ENCODE data around the gene THSD4.

DNA sequence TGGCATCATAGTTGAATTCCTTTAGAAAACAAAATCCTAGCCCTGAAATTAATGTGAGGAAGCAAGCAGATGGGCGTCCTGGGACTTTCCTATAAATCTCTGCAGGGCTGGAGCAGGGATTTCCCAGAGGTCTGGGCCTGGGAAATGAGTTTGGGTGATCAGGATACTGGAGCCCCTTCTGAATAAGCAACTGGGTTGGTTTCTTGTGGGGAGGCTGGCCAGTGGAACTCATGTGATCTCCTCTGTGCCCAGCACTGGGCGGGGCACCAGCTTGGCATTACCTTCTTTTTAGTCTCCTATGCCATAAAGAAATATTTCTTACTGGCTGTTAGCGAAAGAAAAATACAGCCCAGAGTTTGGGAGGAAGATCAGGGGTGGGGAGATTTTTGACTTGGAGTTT is 1.7 kb downstream of the THSD4 start:
- TF ChIP-seq, protein P1, sequence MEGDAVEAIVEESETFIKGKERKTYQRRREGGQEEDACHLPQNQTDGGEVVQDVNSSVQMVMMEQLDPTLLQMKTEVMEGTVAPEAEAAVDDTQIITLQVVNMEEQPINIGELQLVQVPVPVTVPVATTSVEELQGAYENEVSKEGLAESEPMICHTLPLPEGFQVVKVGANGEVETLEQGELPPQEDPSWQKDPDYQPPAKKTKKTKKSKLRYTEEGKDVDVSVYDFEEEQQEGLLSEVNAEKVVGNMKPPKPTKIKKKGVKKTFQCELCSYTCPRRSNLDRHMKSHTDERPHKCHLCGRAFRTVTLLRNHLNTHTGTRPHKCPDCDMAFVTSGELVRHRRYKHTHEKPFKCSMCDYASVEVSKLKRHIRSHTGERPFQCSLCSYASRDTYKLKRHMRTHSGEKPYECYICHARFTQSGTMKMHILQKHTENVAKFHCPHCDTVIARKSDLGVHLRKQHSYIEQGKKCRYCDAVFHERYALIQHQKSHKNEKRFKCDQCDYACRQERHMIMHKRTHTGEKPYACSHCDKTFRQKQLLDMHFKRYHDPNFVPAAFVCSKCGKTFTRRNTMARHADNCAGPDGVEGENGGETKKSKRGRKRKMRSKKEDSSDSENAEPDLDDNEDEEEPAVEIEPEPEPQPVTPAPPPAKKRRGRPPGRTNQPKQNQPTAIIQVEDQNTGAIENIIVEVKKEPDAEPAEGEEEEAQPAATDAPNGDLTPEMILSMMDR (IDR thresholded peaks at IDR 0.05) = no peak
- no peak for TF ChIP-seq POLR2A (IDR thresholded peaks at IDR 0.05)
